ENCODE data around the gene ATP10A.

DNA sequence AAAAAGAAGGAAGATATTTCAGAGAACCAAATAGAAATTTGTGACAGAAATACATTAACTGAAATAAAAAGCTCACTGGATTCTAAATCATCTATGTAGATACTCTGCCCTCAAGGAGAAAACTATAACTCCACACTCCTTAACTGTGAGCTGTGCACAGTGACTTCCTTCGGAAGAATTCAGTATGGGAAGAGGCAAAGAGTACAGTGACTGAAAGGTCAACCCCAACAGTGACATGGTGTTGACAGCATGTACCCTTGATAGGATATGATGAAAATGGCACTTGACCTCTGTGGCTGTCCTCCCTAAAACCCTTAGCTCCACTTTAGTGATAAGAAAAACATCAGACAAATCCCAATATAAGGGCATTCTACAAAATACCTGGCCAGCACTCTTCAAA, 165.5 kb downstream of the ATP10A start:
- no peak for TF ChIP-seq EZH2 (optimal IDR thresholded peaks at IDR 0.05; ENCODE audit: low read depth, low read length)
- TF ChIP-seq, protein P1, sequence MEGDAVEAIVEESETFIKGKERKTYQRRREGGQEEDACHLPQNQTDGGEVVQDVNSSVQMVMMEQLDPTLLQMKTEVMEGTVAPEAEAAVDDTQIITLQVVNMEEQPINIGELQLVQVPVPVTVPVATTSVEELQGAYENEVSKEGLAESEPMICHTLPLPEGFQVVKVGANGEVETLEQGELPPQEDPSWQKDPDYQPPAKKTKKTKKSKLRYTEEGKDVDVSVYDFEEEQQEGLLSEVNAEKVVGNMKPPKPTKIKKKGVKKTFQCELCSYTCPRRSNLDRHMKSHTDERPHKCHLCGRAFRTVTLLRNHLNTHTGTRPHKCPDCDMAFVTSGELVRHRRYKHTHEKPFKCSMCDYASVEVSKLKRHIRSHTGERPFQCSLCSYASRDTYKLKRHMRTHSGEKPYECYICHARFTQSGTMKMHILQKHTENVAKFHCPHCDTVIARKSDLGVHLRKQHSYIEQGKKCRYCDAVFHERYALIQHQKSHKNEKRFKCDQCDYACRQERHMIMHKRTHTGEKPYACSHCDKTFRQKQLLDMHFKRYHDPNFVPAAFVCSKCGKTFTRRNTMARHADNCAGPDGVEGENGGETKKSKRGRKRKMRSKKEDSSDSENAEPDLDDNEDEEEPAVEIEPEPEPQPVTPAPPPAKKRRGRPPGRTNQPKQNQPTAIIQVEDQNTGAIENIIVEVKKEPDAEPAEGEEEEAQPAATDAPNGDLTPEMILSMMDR (IDR thresholded peaks at IDR 0.05; ENCODE audit: low read length), result no peak
- TF ChIP-seq EZH2phosphoT487 (IDR thresholded peaks at IDR 0.05; ENCODE audit: low read length), result no peak

Measured in MM.1S (cell line).